Peyer's patch (tissue), 4 donors: ENCODE results near the gene ZNF487. TPM values are rescaled to one million over a fixed set of nuclear protein-coding genes. Genes with fewer than 3 reads are reported as not detected.

Source experiments
- DNase-seq, 3 donors: peaks; one replicate each; pipeline ENCODE4 v3.0.0-alpha.2; 2017 to 2019
- H3K27ac ChIP-seq, 4 donors: fragments of 200-600 bp; sonication (generic); one replicate each; pipeline ENCODE4 v1.5.1; 2016 to 2019
- H3K27me3 ChIP-seq, 2 donors: fragments of 200-600 bp; sonication (generic); one replicate each; pipeline ENCODE4 v1.5.1; 2019
- H3K36me3 ChIP-seq, 3 donors: fragments of 200-600 bp; sonication (generic); one replicate each; pipeline ENCODE4 v1.5.1; 2016 to 2019
- H3K4me1 ChIP-seq, 4 donors: fragments of 200-600 bp; sonication (generic); one replicate each; pipeline ENCODE4 v1.5.1; 2016 to 2019
- H3K4me3 ChIP-seq, 4 donors: fragments of 200-600 bp; sonication (generic); 1 replicate in 3 of 4; 2 replicates in 1 of 4; pipeline ENCODE4 v1.5.1; 2016 to 2019; ENCODE audit warnings: mild to moderate bottlenecking in 1 of 4
- H3K9me3 ChIP-seq, 4 donors: fragments of 200-600 bp; sonication (generic); one replicate each; pipeline ENCODE4 v1.5.1; 2016 to 2019; ENCODE audit warnings: mild to moderate bottlenecking in 1 of 4
- POLR2A ChIP-seq, 2 donors: fragments of 450-650 bp; IDR thresholded peaks; one replicate each; pipeline ENCODE4 v1.5.1; 2017; ENCODE audit warnings: antibody characterized with exemption in 2 of 2, mild to moderate bottlenecking in 2 of 2, moderate library complexity in 2 of 2
- small RNA-seq, 2 donors: library from RNA; depleted of rRNA; stranded (forward); fragments of <200 nt; gene quantifications; one replicate each; pipeline ENCODE3, GENCODE V24; 2016
- total RNA-seq, 4 donors: library from RNA; depleted of rRNA; stranded (reverse); fragments of >200 nt; gene quantifications; one replicate each; pipeline ENCODE4 v1.1.0, GENCODE V29; 2016
- TF ChIP-seq, protein P1 (sequence below), 6 experiments: fragments of 450-650 bp in 4 of 6; fragments of 200-600 bp in 2 of 6; sonication (generic) in 1 of 6; IDR thresholded peaks; one replicate each; pipeline ENCODE4 v1.5.1; 2017 to 2019; ENCODE audit warnings: antibody characterized with exemption in 6 of 6, mild to moderate bottlenecking in 3 of 6, moderate library complexity in 1 of 6

ZNF487 gene
- total RNA-seq, 4 donors from 2014 or later, result 21.5 to 51.7 (median 26.9) TPM

DNA sequence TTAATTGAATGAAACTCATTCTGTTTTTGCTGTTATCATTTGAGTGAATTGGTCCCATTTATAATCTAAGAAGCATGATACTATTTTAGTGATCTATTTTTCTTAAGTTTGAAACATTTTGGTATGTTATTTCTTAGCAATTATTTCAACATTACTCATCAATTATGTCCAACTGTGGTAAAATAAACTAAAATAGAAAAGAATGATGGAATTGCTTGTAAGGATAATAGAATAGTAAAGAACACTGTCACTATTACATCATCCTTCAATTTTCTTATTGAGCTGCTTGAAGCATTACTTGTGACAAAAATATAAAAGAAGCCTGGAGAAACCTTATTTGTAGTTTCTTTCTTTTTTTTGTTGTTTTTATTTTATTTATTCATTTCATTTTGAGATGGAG lies 42.4 kb downstream of the ZNF487 start:
- Histone ChIP-seq H3K27ac (no peak overlapping the region), H3K36me3 (peaks cover 0 to 24% (median 0%) of the 10 kb centered on the region in 3 donors), H3K27me3 (no peaks in the 10 kb centered on the region), H3K4me3 (no peak overlapping the region), H3K4me1 (no peaks in the 10 kb centered on the region), H3K9me3 (peaks cover 0 to 43% (median 4%) of the 10 kb centered on the region in 4 donors)
- DNase-seq, result no peak
- TF ChIP-seq POLR2A (IDR thresholded peaks at IDR 0.05), result no peak
- TF ChIP-seq, protein P1, sequence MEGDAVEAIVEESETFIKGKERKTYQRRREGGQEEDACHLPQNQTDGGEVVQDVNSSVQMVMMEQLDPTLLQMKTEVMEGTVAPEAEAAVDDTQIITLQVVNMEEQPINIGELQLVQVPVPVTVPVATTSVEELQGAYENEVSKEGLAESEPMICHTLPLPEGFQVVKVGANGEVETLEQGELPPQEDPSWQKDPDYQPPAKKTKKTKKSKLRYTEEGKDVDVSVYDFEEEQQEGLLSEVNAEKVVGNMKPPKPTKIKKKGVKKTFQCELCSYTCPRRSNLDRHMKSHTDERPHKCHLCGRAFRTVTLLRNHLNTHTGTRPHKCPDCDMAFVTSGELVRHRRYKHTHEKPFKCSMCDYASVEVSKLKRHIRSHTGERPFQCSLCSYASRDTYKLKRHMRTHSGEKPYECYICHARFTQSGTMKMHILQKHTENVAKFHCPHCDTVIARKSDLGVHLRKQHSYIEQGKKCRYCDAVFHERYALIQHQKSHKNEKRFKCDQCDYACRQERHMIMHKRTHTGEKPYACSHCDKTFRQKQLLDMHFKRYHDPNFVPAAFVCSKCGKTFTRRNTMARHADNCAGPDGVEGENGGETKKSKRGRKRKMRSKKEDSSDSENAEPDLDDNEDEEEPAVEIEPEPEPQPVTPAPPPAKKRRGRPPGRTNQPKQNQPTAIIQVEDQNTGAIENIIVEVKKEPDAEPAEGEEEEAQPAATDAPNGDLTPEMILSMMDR (IDR thresholded peaks at IDR 0.05), result no peak

DNA sequence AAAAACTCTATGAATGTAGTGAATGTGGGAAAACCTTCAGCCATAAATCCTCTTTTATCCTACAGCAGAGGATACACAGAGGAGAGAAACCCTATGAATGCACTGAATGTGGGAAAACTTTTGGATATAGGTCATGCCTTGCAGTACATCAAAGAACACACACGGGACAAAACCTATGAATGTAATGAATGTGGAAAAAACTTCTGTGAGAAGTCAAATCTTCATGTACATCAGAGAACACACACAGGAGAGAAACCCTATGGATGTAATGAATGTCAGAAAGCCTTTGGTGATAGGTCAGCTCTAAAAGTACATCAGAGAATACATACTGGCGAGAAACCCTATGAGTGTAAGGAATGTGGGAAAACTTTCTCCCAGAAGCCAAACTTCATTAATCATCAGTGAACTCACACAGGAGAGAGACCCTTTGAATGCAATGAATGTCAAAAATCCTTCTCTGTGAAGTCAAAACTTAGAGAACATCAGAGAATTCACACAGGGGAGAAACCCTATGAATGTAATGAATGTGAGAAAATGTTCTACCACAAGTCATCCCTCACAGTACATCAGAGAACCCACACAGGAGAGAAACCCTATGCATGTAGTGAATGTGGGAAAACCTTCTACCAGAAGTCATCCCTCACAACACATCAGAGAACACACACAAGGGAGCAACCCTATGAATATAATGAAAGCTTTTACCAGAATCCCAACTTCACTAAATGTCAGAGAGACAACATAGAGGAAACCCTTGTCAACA lies 45.6 kb downstream of the ZNF487 start:
- Histone ChIP-seq H3K4me3 (no peak overlapping the region), H3K36me3 (peaks cover 0 to 24% (median 0%) of the 10 kb centered on the region in 3 donors), H3K27me3 (no peaks in the 10 kb centered on the region), H3K9me3 (peaks cover 0 to 49% (median 4%) of the 10 kb centered on the region in 4 donors), H3K27ac (no peak overlapping the region), H3K4me1 (no peaks in the 10 kb centered on the region)
- TF ChIP-seq POLR2A (IDR thresholded peaks at IDR 0.05), result no peak
- TF ChIP-seq, protein P1 (IDR thresholded peaks at IDR 0.05), result no peak
- no peak for DNase-seq

DNA sequence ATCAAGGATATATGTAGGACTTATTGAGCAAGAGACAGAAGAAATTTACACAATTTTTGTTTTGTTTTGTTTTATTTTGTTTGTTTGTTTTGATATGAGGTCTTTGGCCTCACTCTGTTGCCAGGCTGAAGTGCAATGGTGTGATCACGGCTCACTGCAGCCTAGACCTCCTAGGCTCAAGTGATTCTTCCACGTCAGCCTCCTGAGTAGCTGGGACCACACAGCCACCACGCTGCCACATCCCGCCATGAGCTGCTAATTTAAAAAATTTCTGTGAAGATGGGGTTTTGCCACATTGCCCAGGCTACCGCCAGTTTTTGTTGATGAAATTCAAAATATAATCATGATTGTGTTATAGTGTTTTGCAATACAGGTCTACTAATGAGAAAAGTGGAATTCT lies 54.9 kb downstream of the ZNF487 start:
- no peak overlapping the region for H3K27ac ChIP-seq
- H3K27me3 ChIP-seq, result no peaks in the 10 kb centered on the region
- H3K4me3 ChIP-seq, result no peak overlapping the region
- H3K36me3 ChIP-seq, result no peaks in the 10 kb centered on the region
- H3K4me1 ChIP-seq, result no peaks in the 10 kb centered on the region
- DNase-seq, result no peak
- H3K9me3 ChIP-seq, result peaks cover 0 to 3% (median 0%) of the 10 kb centered on the region in 4 donors
- TF ChIP-seq POLR2A (IDR thresholded peaks at IDR 0.05), result no peak
- TF ChIP-seq, protein P1 (IDR thresholded peaks at IDR 0.05), result no peak

DNA sequence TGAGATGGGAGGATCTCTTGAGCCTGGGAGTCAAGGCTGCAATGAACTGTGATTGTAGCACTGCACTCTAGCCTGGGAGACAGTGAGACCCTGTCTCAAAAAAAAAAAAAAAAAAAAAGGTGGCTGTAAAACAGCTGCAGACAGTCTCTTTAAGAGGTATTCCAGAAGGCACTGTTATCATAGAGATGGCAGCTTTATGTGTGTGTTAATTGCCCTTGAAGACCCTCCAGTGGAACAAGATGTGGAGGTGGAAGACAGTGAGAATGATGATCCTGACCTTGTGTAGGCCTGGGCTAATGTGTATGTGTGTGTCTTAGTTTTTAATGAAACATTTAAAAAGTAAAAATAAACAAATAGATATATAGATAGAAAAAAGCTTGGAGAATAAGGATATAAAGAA lies 66.0 kb downstream of the ZNF487 start:
- no peak overlapping the region for H3K27ac ChIP-seq
- TF ChIP-seq POLR2A (IDR thresholded peaks at IDR 0.05), result no peak
- TF ChIP-seq, protein P1 (IDR thresholded peaks at IDR 0.05), result no peak
- no peaks in the 10 kb centered on the region for H3K36me3 ChIP-seq
- no peaks in the 10 kb centered on the region for H3K9me3 ChIP-seq
- no peak overlapping the region for H3K4me3 ChIP-seq
- no peaks in the 10 kb centered on the region for H3K27me3 ChIP-seq
- no peak for DNase-seq
- H3K4me1 ChIP-seq, result no peaks in the 10 kb centered on the region

DNA sequence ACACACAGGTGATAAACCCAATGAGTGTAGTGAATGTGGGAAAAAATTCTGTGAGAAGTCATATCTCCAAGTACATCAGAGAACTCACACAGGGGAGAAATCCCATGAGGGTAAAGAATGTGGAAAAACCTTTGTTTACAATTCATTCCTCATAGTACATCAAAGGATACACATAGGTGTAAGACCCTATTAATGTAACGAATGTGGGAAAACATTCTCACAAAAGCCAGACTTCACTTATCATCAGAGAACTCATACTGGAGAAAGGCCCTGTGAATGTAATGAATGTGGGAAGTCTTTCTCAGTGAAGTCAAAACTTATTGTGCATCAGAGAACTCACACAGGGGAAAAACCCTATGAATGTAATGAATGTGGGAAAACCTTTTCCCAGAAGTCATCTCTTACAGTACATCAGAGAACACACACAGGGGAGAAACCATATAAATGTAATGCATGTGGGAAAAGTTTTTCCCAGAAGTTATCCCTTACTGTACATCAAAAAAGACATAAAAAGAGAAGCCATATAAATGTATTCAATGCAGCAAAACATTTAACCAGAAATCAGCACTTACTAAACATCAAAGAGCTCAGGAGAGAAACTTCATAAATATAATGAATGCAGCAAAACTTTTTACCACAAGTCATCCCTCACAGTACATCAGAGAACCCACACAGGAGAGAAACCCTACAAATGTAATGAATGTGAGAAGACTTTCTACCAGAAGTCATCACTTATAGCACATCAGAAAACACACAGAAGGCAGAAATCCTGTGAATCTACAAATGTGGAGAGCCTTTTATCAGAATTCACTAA lies 87.7 kb downstream of the ZNF487 start:
- Histone ChIP-seq H3K27me3 (no peaks in the 10 kb centered on the region), H3K4me1 (no peaks in the 10 kb centered on the region), H3K9me3 (peaks cover 0 to 48% (median 9%) of the 10 kb centered on the region in 4 donors), H3K27ac (no peak overlapping the region), H3K36me3 (no peaks in the 10 kb centered on the region), H3K4me3 (no peak overlapping the region)
- no peak for DNase-seq
- TF ChIP-seq, protein P1 (IDR thresholded peaks at IDR 0.05), result no peak
- TF ChIP-seq POLR2A (IDR thresholded peaks at IDR 0.05), result no peak

Small RNAs within 50 kb of the gene (small RNA-seq; reads per million reads assigned to genes)
- gene RNU7-193P (0 reads per million in 2 donors), gene SNORD3J (0 reads per million in 2 donors)

Other genes starting within 250 kb of the ZNF487 start
- 1 to 10 TPM in 1 of 4 donors, not detected in 3; 3.0 TPM for gene RASGEF1A, start 170.0 kb upstream of the ZNF487 start, total RNA-seq
- gene FXYD4, start 65.5 kb upstream of the ZNF487 start, total RNA-seq, result not detected
- 100 to 1,000 TPM; 145 to 177 (median 160) TPM for gene HNRNPF, start 27.9 kb upstream of the ZNF487 start, total RNA-seq
- gene ZNF239, start 137.5 kb downstream of the ZNF487 start, total RNA-seq, result 10 to 100 TPM in 1 of 4 donors, 1 to 10 TPM in 3; 2.6 to 17.3 (median 3.8) TPM
- gene ZNF485, start 169.3 kb downstream of the ZNF487 start, total RNA-seq, result 10 to 100 TPM in 1 of 4 donors, 1 to 10 TPM in 3; 1.5 to 19.0 (median 2.5) TPM
- gene ZNF32, start 211.8 kb downstream of the ZNF487 start, total RNA-seq, result 10 to 100 TPM; 19.3 to 51.2 (median 23.1) TPM